GM06990 (cell line): Measurements from ENCODE around the gene ABCA1.
A peak's percentile ranks its signal among the peaks of the same experiment; 100 is the strongest.
"Not testable (repeated sequence)": the region's sequence is repeated elsewhere in the genome, so short reads cannot be mapped to it uniquely, and the experiment has no call there.

Experiments used
- DNase-seq: peaks from one replicate; pipeline ENCODE4 v3.0.0-alpha.2; 2011; ENCODE audit not compliant: insufficient read length; ENCODE audit errors: extremely low read depth
- H3K27me3 ChIP-seq: replicated peaks from 2 replicates; pipeline ENCODE4 v1.6.0; 2011; ENCODE audit warnings: low read length; ENCODE audit not compliant: control insufficient read depth, insufficient read depth
- H3K36me3 ChIP-seq: 2 replicates; pipeline ENCODE4 v1.5.1; 2011; ENCODE audit warnings: low read length; ENCODE audit not compliant: control insufficient read depth, insufficient read depth
- H3K4me3 ChIP-seq: replicated peaks from 2 replicates; pipeline ENCODE4 v1.5.1; 2011; ENCODE audit warnings: low read depth, mild to moderate bottlenecking, control low read depth, low read length
- TF ChIP-seq, protein P1 (sequence below): IDR thresholded peaks from 2 replicates; pipeline ENCODE4 v1.5.1; 2011; ENCODE audit warnings: low read length, control low read depth, mild to moderate bottlenecking, inconsistent platforms; ENCODE audit not compliant: insufficient read depth, poor library complexity, severe bottlenecking

Gene ABCA1

DNA sequence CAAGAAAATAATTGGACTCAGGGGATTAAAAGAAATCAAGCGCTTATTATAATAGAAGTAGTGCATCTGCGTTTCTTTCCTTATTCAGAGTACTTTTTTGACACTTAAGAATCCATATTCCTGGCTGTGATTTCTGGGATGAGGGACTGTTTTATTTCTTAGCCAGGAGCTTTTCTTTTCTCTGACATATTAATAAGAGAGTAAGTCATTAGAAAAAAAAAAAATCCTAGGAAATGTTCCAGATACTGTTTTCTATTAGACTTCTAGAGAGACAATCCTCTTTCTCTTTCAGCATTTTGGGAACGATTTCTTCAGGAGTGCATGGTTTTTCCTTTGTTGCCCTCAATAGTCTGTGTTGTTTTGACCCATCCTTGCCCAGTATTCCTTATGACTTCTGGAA is 8.3 kb upstream of the ABCA1 start:
- no peaks in the 10 kb centered on the region for H3K36me3 ChIP-seq
- DNase-seq, result no peak
- TF ChIP-seq, protein P1, sequence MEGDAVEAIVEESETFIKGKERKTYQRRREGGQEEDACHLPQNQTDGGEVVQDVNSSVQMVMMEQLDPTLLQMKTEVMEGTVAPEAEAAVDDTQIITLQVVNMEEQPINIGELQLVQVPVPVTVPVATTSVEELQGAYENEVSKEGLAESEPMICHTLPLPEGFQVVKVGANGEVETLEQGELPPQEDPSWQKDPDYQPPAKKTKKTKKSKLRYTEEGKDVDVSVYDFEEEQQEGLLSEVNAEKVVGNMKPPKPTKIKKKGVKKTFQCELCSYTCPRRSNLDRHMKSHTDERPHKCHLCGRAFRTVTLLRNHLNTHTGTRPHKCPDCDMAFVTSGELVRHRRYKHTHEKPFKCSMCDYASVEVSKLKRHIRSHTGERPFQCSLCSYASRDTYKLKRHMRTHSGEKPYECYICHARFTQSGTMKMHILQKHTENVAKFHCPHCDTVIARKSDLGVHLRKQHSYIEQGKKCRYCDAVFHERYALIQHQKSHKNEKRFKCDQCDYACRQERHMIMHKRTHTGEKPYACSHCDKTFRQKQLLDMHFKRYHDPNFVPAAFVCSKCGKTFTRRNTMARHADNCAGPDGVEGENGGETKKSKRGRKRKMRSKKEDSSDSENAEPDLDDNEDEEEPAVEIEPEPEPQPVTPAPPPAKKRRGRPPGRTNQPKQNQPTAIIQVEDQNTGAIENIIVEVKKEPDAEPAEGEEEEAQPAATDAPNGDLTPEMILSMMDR, result no peak
- H3K27me3 ChIP-seq, result no peaks in the 10 kb centered on the region
- no peak overlapping the region for H3K4me3 ChIP-seq

DNA sequence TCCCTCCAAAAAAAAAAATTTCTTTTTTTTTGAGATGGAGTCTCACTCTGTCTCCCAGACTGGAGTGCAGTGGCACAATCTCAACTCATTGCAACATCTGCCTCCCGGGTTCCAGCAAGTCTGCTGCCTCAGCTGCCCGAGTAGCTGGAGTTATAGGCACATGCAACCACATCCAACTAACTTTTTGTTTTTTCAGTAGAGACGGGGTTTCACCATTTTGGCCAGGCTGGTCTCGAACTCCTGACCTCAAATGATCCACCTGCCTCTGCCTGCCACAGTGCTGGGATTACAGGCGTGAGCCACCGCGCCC is 7.5 kb upstream of the ABCA1 start:
- H3K4me3 ChIP-seq, DNase-seq, H3K36me3 ChIP-seq, H3K27me3 ChIP-seq: not testable (repeated sequence)

DNA sequence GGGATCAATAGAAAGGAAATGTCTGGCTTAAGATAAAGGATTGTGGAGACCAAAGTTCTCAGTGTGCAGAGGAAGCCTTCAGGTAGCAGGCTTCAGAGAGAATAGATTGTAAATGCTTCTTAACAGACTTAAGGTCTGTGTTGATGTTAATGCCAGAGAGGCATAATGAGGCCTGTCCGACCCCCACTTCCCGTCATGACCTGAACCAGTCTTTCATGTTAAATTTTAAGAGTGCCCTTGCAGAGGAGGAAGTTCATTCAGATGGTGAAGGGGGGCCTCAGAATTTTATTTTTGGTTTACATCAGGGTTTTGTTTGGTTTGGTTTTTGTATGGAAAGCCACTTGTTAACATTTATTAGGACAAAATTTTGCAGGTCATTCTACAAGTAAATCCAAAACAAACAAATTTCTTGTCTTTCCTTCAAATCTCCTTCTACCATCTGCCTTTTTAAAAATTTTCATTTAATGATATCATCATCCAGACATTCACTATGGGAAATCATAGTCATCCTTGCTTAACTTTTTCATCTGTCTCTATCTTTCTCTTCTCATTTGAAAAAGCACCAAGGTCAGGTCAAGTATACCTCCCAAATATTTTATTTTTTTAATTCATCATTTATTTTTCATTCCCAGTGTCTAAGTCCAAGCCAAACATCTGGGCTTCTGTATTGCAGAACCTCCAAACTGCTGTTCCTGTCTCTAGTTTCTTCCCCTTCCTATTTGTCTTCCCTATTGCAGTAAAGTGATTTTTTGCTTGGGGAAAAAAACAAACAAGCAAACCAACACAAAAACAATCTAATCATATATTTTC is 6.9 kb upstream of the ABCA1 start:
- H3K36me3 ChIP-seq, result no peaks in the 10 kb centered on the region
- TF ChIP-seq, protein P1, result no peak
- no peak for DNase-seq

DNA sequence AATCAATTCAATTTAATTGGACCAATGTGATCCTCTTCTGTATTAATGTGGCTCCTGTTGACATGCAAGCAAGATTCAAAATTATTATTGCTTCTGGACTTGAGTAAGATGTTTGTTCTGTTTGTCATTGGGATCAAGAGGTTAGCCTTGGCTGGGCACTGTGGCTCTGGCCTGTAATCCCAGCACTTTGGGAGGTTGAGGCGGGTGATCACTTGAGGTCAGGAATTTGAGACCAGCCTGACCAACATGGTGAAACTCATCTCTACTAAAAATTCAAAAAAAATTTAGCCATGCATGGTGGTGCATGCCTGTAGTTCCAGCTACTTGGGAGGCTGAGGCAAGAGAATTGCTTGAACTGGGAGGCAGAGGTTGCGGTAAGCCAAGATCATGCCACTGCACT is 5.1 kb upstream of the ABCA1 start:
- DNase-seq, H3K36me3 ChIP-seq, H3K4me3 ChIP-seq, H3K27me3 ChIP-seq: not testable (repeated sequence)

More for the DNA sequence above, 6.9 kb upstream of the ABCA1 start:
- H3K4me3 ChIP-seq, result no peak overlapping the region
- no peaks in the 10 kb centered on the region for H3K27me3 ChIP-seq

DNA sequence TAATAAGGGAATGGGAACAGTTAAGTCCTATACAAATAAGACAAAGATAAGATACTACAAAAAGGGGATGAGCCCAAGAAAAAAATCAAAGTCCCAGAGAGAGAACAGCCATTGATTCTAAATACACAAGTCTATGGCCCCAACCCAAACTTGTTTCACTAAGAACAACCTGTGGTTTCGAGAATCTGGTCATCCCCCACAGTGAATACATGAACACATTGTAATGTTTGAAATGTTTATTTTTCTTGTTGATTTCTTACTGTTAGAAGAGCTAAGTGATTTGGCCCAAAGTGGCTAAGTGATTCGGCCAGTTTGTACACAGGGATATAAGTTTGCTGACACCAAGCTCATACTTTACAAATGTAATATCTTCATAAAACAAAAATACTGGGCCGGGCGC is 3.3 kb upstream of the ABCA1 start:
- DNase-seq, result no peak
- H3K4me3 ChIP-seq, result no peak overlapping the region
- TF ChIP-seq, protein P1, result no peak
- H3K36me3 ChIP-seq, result no peaks in the 10 kb centered on the region
- peaks cover 2% of the 10 kb centered on the region for H3K27me3 ChIP-seq

DNA sequence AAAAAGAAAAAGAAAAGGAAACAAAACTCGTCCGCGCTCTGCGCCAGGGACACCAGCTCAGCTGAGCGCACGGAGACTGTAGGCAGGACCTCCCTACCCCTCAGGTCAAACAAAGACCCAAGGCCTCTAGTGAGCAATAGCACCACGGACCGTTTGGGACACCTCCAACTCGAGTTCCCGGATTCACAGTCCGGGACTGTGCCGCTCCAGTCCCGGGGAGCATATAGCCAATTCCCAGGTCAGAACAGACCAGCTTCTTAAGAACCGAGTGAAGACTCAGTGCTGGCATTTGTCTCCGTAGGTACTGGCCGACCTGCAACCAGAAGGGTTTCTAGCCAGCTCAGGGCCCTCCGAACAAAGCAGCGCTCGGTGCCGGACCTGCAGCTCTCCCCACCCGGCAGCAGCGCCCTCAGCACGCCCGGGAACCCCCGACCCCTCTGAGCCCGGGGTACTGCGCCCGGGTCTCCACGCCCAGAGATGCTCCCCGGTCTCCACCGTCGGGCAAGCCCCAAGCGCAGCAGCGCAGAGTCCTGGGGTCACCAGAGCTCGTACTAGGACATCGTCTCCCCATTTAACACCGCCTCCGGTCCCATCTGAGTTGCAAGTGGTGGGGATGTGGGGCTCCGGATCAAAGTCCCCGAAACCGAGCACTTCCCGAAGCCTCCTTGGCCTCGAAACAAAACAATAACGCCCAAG is 591 bp downstream of the ABCA1 start:
- TF ChIP-seq, protein P1, result no peak
- H3K4me3 ChIP-seq, result peak overlapping the region; percentile 52
- DNase-seq, result peak; percentile 54

More for the DNA sequence above, 591 bp downstream of the ABCA1 start:
- Histone ChIP-seq H3K27me3 (peaks cover 2% of the 10 kb centered on the region), H3K36me3 (no peaks in the 10 kb centered on the region)
